Osteocyte (in vitro differentiated cells): ENCODE data around the gene XXYLT1. TPM values are rescaled to one million over a fixed set of nuclear protein-coding genes. Genes with fewer than 3 reads are reported as not detected.

Source experiments
- DNase-seq: peaks from one replicate; pipeline ENCODE4 v3.0.0; 2021; ENCODE audit warnings: mixed read lengths; ENCODE audit not compliant: unreplicated experiment; ENCODE audit errors: extremely low spot score
- H3K27ac Mint-ChIP-seq: one replicate; pipeline ENCODE4 v1.8.0; 2021; ENCODE audit warnings: mild to moderate bottlenecking, mixed read lengths; ENCODE audit not compliant: unreplicated experiment
- H3K27me3 Mint-ChIP-seq: one replicate; pipeline ENCODE4 v1.8.0; 2021; ENCODE audit warnings: mixed read lengths; ENCODE audit not compliant: unreplicated experiment
- H3K36me3 Mint-ChIP-seq: one replicate; pipeline ENCODE4 v1.8.0; 2021; ENCODE audit warnings: mixed read lengths; ENCODE audit not compliant: unreplicated experiment
- H3K4me1 Mint-ChIP-seq: one replicate; pipeline ENCODE4 v1.8.0; 2021; ENCODE audit warnings: mixed read lengths; ENCODE audit not compliant: unreplicated experiment
- H3K4me3 Mint-ChIP-seq: one replicate; pipeline ENCODE4 v1.8.0; 2021; ENCODE audit warnings: mild to moderate bottlenecking, moderate library complexity, mixed read lengths; ENCODE audit not compliant: unreplicated experiment
- H3K9me3 Mint-ChIP-seq: one replicate; pipeline ENCODE4 v1.8.0; 2021; ENCODE audit warnings: mixed read lengths; ENCODE audit not compliant: unreplicated experiment
- total RNA-seq: library from RNA; stranded (reverse); gene quantifications from 2 replicates; pipeline ENCODE4 v1.2.1, GENCODE V29; 2021
- TF ChIP-seq, protein P1 (sequence below): fragments of 200-600 bp; sonication (generic); IDR thresholded peaks from 2 replicates; pipeline ENCODE4 v1.5.0; 2021; ENCODE audit warnings: antibody characterized with exemption, mild to moderate bottlenecking, moderate library complexity

Gene XXYLT1
- total RNA-seq, 1 donor from 2014 or later, result 35.8 TPM

DNA sequence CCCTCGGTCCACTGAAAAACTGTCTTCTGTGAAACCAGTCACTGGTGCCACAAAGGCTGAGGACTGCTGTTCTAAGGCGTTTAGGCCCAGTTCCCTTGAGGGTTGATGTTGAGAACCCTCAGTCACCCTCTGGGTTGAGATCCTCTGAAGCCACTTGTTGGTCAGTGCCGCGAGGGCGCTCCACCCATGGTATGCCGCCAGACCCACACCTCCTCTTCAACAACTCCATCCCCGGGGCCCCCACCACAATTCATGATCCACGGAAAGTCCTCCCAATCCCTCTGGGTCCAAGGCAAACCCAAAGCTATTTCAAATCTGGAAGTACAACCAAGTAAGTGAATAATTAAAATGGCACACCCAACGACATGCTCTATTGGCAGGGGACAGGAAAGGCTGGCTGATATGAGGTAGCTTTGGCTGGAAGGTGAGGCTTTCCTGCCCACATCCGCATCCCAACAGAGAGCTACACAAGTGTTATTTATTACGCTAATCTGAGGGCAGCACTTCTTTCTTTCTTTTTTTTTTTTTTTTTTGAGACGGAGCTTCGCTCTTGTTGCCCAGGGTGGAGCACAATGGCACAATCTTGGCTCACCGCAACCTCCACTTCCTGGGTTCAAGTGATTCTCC is 58.1 kb downstream of the XXYLT1 start:
- Mint-ChIP-seq H3K4me1 (peaks cover 42% of the 10 kb centered on the region), H3K27me3 (no peaks in the 10 kb centered on the region), H3K36me3 (no peaks in the 10 kb centered on the region), H3K4me3 (no peak overlapping the region), H3K9me3 (no peaks in the 10 kb centered on the region), H3K27ac (no peak overlapping the region)
- TF ChIP-seq, protein P1, sequence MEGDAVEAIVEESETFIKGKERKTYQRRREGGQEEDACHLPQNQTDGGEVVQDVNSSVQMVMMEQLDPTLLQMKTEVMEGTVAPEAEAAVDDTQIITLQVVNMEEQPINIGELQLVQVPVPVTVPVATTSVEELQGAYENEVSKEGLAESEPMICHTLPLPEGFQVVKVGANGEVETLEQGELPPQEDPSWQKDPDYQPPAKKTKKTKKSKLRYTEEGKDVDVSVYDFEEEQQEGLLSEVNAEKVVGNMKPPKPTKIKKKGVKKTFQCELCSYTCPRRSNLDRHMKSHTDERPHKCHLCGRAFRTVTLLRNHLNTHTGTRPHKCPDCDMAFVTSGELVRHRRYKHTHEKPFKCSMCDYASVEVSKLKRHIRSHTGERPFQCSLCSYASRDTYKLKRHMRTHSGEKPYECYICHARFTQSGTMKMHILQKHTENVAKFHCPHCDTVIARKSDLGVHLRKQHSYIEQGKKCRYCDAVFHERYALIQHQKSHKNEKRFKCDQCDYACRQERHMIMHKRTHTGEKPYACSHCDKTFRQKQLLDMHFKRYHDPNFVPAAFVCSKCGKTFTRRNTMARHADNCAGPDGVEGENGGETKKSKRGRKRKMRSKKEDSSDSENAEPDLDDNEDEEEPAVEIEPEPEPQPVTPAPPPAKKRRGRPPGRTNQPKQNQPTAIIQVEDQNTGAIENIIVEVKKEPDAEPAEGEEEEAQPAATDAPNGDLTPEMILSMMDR, result no peak
- DNase-seq, result no peak

DNA sequence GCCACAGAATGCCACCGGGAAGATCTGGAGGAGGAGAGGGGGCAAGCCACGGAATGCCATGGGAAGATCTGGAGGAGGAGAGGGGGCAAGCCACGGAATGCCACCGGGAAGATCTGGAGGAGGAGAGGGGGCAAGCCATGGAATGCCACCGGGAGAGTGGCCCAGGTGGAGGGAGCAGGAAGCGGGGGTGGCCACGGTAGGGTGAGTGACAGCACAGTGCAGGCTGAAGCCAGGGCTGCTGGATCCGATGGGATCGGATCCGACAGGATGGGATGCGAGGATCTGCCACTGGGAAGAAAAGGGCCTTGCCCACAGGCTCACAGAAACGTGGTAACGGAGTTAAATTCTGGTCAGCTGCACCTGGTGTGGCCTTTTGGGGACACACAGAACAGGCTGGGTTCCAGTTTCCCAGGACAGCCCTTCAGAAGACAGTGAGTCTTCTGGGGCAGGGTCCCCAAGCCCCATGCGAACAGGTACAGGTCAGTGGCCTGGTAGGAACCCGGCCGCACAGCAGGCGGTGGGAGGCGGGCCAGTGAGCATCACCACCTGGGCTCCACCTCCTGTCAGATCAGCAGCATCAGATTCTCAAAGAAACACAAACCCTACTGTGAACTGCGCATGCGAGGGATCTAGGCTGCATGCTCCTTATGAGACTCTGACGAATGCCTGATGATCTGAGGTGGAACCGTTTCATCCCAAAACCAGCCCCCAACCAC is 58.8 kb downstream of the XXYLT1 start:
- Mint-ChIP-seq H3K36me3 (no peaks in the 10 kb centered on the region), H3K9me3 (no peaks in the 10 kb centered on the region), H3K27ac (no peak overlapping the region), H3K4me3 (no peak overlapping the region), H3K27me3 (no peaks in the 10 kb centered on the region), H3K4me1 (peaks cover 49% of the 10 kb centered on the region)
- TF ChIP-seq, protein P1, result no peak
- DNase-seq, result peak; percentile 69

DNA sequence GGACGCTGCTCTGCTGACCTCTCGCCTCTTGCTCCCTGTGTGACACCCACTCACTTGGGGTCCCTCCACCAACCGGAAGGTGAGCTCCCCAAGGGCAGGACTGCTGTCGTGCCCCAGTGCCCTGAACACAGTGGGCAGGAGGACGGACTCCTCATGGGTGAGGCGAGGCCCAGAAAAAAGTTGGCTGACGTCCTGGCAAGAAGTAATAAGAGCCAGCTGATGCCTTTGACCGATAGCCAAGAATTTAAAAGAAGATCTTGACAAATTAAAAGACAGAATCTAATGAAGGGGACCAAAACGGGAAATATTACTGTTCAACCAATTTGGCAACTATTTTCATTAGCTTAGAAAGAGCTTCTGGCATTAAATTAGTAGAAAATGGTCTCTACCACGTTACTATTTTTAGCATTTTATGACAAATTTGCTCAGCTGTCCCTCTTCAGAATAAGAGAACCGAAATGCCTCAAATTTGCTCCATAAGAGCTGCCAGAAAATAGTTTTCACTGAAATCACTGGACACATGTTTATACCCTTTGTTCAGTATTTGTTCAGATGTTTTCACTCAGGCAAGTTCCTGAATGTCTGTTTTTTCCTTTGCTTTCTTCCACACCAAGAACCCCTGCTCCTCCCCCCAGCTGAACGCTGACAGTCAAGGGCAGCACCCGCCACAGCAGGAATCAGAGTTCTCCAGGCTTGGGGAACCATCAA is 60.5 kb downstream of the XXYLT1 start:
- Mint-ChIP-seq H3K4me1 (peaks cover 61% of the 10 kb centered on the region), H3K36me3 (no peaks in the 10 kb centered on the region), H3K4me3 (peak overlapping the region; percentile 64), H3K27ac (peak overlapping the region; percentile 97), H3K27me3 (no peaks in the 10 kb centered on the region), H3K9me3 (no peaks in the 10 kb centered on the region)
- peak; percentile 86 for DNase-seq
- TF ChIP-seq, protein P1, result no peak

DNA sequence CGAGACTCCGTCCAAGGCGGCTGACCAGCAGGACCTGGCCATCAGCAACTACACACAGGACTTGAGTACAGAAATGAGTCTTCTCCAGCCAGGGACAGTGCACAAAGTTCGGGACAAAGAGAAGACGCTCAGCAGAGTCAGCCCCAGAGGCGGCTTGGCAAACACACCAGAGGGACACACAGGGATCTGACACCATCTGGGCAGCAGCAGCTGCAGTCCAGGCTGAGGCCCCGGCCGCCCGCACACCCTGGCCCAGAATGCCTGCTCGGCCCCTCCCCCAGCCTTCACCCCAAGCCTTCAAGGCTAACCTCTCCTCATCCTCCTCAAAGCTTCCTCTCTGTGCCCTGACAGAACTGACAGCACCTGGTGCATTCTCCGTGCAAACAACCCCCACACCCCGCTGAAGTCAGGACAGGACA is 61.1 kb downstream of the XXYLT1 start:
- Mint-ChIP-seq H3K9me3 (no peaks in the 10 kb centered on the region), H3K4me3 (peak overlapping the region; percentile 64), H3K27ac (peak overlapping the region; percentile 97), H3K4me1 (peaks cover 66% of the 10 kb centered on the region), H3K36me3 (no peaks in the 10 kb centered on the region), H3K27me3 (no peaks in the 10 kb centered on the region)
- no peak for DNase-seq
- TF ChIP-seq, protein P1, result no peak
